Neural progenitor cell (in vitro differentiated cells): Measurements from ENCODE around the gene PPP2R2B.

Source experiments
- EZH2 ChIP-seq: fragments of 200-600 bp; sonication (generic); IDR thresholded peaks from 2 replicates; pipeline ENCODE4 v1.6.1; 2017; ENCODE audit warnings: antibody characterized with exemption, mild to moderate bottlenecking, moderate library complexity
- EZH2phosphoT487 ChIP-seq: fragments of 200-600 bp; sonication (generic); IDR thresholded peaks from 2 replicates; pipeline ENCODE4 v1.6.1; 2017; ENCODE audit warnings: antibody characterized with exemption
- TF ChIP-seq, protein P1 (sequence below): fragments of 200-600 bp; sonication (generic); IDR thresholded peaks from 2 replicates; pipeline ENCODE4 v1.5.1; 2017; ENCODE audit warnings: antibody characterized with exemption, mild to moderate bottlenecking

DNA sequence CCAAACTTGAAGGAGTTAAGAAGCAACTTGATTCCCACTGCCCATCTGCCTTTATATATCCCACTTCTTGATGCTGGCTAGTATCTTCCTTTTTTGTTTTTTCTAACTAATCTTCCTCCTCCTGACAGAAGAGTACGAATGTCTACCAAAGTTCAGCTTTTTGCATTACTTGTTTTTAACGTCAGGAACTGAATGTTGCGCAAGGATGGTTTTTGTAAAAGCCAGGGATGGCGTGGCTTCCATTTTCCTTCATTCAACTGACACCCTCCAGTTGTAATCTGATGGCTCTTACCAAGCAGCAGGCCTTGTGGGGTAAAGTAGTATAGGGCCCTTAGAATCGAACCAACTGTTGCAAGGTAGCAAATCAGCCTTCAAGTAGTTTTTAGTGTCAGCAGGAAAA is 291.8 kb downstream of the PPP2R2B start:
- TF ChIP-seq, protein P1, sequence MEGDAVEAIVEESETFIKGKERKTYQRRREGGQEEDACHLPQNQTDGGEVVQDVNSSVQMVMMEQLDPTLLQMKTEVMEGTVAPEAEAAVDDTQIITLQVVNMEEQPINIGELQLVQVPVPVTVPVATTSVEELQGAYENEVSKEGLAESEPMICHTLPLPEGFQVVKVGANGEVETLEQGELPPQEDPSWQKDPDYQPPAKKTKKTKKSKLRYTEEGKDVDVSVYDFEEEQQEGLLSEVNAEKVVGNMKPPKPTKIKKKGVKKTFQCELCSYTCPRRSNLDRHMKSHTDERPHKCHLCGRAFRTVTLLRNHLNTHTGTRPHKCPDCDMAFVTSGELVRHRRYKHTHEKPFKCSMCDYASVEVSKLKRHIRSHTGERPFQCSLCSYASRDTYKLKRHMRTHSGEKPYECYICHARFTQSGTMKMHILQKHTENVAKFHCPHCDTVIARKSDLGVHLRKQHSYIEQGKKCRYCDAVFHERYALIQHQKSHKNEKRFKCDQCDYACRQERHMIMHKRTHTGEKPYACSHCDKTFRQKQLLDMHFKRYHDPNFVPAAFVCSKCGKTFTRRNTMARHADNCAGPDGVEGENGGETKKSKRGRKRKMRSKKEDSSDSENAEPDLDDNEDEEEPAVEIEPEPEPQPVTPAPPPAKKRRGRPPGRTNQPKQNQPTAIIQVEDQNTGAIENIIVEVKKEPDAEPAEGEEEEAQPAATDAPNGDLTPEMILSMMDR: no peak
- no peak for TF ChIP-seq EZH2phosphoT487
- no peak for TF ChIP-seq EZH2
